ENCODE measurements around the gene GAPVD1. TPM values are rescaled to one million over a fixed set of nuclear protein-coding genes. Genes with fewer than 3 reads are reported as not detected.

Gene GAPVD1
- total and polyA plus RNA-seq, 2 of the 8 experiments (the other 6 are each of a cell fraction or from before 2014, with no cell fraction given): 5.5 to 40.5 TPM

- no peak for TF ChIP-seq SP2 (IDR thresholded peaks at IDR 0.05; ENCODE audit: low read length)
- TF ChIP-seq E2F6 (IDR thresholded peaks at IDR 0.05): no peak
- no peak for TF ChIP-seq TEAD4 (IDR thresholded peaks at IDR 0.05; ENCODE audit: low read depth, low read length)
- TF ChIP-seq NANOG (IDR thresholded peaks at IDR 0.05; ENCODE audit: insufficient read depth, low read depth, low read length, poor library complexity, severe bottlenecking): no peak
- TF ChIP-seq JUN (IDR thresholded peaks at IDR 0.05; ENCODE audit: low read depth, low read length): no peak
- no peak for TF ChIP-seq ATF3 (IDR thresholded peaks at IDR 0.05; ENCODE audit: insufficient read depth, low read depth, low read length)
Observed at GRCh38 chr9:125406810-125407087, 145.1 kb downstream of the GAPVD1 start (continued).
